Measurements from ENCODE around the gene SARNP. TPM values are rescaled to one million over a fixed set of nuclear protein-coding genes. Genes with fewer than 3 reads are reported as not detected.
A peak's percentile ranks its signal among the peaks of the same experiment; 100 is the strongest.

Gene SARNP
- total RNA-seq, 4 donors from 2014 or later, result 32.0 to 45.8 (median 40.1) TPM

DNA sequence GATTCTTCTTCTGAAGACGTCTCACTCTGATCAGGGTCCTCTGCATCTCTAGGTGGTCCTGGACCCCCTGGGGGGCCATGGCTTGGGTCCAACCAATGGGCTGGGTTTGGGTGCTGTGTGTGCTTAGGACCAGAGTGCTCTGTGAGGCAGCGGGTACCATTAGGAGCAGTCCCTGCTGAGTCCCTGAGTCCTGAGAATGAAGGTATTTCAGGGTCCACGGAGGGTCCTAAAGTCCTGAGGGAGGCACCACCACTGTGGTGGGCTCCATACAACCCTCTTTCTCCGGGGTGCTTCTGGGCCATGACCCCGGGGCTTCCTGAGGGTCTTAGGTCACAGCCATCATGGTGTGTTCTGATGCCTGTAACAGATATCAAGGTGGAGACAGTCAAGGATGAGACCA lies 10.8 kb upstream of the SARNP start:
- TF ChIP-seq, protein P1, sequence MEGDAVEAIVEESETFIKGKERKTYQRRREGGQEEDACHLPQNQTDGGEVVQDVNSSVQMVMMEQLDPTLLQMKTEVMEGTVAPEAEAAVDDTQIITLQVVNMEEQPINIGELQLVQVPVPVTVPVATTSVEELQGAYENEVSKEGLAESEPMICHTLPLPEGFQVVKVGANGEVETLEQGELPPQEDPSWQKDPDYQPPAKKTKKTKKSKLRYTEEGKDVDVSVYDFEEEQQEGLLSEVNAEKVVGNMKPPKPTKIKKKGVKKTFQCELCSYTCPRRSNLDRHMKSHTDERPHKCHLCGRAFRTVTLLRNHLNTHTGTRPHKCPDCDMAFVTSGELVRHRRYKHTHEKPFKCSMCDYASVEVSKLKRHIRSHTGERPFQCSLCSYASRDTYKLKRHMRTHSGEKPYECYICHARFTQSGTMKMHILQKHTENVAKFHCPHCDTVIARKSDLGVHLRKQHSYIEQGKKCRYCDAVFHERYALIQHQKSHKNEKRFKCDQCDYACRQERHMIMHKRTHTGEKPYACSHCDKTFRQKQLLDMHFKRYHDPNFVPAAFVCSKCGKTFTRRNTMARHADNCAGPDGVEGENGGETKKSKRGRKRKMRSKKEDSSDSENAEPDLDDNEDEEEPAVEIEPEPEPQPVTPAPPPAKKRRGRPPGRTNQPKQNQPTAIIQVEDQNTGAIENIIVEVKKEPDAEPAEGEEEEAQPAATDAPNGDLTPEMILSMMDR (IDR thresholded peaks at IDR 0.05), result no peak
- TF ChIP-seq POLR2A (IDR thresholded peaks at IDR 0.05) (no peak), EP300 (IDR thresholded peaks at IDR 0.05) (no peak), POLR2AphosphoS5 (IDR thresholded peaks at IDR 0.05) (no peak)
- H3K4me1 ChIP-seq, result peaks cover 64% of the 10 kb centered on the region
- peak; percentile 44 to 66 for DNase-seq (ENCODE audit: low spot score in 2 of 2)
- H3K27ac ChIP-seq, result peak overlapping the region; percentile 94
- H3K4me3 ChIP-seq, result peak overlapping the region; percentile 76
- H3K9me3 ChIP-seq, result no peaks in the 10 kb centered on the region
- H3K27me3 ChIP-seq, result no peaks in the 10 kb centered on the region
- peaks cover 1% of the 10 kb centered on the region for H3K36me3 ChIP-seq
- WGBS, result 86% methylated on average over 5 of the region's 5 CpGs

DNA sequence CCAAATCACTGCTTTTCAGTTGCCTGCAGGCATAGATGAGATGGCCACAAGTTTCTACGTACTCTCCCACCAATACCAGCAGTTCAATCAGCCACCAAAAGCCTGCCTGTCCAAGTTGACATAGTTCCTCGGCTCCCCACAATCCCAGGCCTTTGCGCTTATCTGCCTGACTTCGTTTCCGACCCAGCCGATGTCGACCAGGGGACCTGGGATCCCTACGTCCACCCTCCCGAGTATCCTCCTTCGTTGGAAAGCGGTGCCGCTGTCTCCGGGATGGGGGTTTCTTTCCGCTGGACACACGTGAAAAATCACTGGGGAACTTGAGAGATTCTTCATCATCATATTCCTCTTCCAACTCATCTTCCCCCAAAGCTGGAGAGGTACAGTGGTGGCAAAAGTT lies 10.3 kb upstream of the SARNP start:
- peak; percentile 67 to 72 for DNase-seq (ENCODE audit: low spot score in 2 of 2)
- H3K27me3 ChIP-seq, result no peaks in the 10 kb centered on the region
- no peak overlapping the region for H3K4me3 ChIP-seq
- peaks cover 61% of the 10 kb centered on the region for H3K4me1 ChIP-seq
- peaks cover 7% of the 10 kb centered on the region for H3K36me3 ChIP-seq
- WGBS, result 86% methylated on average over 15 of the region's 15 CpGs
- H3K27ac ChIP-seq, result peak overlapping the region; percentile 94
- TF ChIP-seq POLR2AphosphoS5 (IDR thresholded peaks at IDR 0.05) (no peak), EP300 (IDR thresholded peaks at IDR 0.05) (no peak)
- TF ChIP-seq, protein P1 (IDR thresholded peaks at IDR 0.05), result no peak
- no peaks in the 10 kb centered on the region for H3K9me3 ChIP-seq

DNA sequence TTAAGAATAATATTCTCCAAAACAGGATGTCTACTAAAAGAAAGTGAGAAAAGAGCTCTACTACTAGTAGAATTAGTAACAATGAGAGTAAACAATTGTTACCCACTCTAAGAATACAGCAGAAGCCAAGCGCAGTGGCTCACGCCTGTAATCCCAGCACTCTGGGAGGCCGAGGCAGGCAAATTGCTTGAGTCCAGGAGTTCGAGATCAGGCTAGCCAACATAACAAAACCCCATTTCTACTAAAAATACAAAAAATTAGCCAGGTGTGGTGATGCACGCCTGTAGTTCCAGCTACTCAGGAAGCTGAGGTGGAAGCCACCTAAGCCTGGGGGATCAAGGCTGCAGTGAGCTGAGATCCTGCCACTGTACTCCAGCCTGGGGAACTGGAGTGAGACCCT lies 7.2 kb upstream of the SARNP start:
- Histone ChIP-seq H3K9me3 (no peaks in the 10 kb centered on the region), H3K4me1 (peaks cover 37% of the 10 kb centered on the region), H3K36me3 (peaks cover 38% of the 10 kb centered on the region), H3K27me3 (no peaks in the 10 kb centered on the region), H3K27ac (no peak overlapping the region), H3K4me3 (no peak overlapping the region)
- TF ChIP-seq EP300 (IDR thresholded peaks at IDR 0.05) (no peak), POLR2AphosphoS5 (IDR thresholded peaks at IDR 0.05) (no peak), POLR2A (IDR thresholded peaks at IDR 0.05) (no peak)
- TF ChIP-seq, protein P1 (IDR thresholded peaks at IDR 0.05), result no peak
- peak; percentile 13 to 26 for DNase-seq (ENCODE audit: low spot score in 2 of 2)
- 83% methylated on average over 5 of the region's 5 CpGs for WGBS

DNA sequence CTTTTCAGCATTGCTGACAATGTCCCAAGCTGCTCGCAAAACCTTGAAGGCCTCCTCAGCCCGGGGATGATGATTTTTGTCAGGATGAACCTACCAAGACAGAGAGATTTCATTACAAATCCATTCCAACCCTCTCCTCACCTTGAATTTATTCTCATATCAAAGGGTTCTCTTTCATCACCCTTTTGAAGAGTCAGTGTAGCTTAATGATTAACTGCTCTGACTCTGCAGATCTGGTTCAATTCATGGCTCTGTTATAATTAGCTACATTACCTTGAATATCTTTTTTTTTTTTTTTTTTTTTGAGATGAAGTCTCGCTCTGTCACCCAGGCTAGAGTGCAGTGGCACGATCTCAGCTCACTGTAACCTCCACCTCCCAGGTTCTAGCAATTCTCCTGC lies 5.9 kb upstream of the SARNP start:
- Histone ChIP-seq H3K36me3 (peaks cover 42% of the 10 kb centered on the region), H3K27ac (no peak overlapping the region), H3K27me3 (no peaks in the 10 kb centered on the region), H3K4me1 (peaks cover 38% of the 10 kb centered on the region), H3K4me3 (no peak overlapping the region), H3K9me3 (no peaks in the 10 kb centered on the region)
- WGBS, result 86% methylated on average over 4 of the region's 4 CpGs
- DNase-seq (ENCODE audit: low spot score in 2 of 2), result no peak
- TF ChIP-seq EP300 (IDR thresholded peaks at IDR 0.05) (no peak), POLR2A (IDR thresholded peaks at IDR 0.05) (no peak), POLR2AphosphoS5 (IDR thresholded peaks at IDR 0.05) (no peak)

DNA sequence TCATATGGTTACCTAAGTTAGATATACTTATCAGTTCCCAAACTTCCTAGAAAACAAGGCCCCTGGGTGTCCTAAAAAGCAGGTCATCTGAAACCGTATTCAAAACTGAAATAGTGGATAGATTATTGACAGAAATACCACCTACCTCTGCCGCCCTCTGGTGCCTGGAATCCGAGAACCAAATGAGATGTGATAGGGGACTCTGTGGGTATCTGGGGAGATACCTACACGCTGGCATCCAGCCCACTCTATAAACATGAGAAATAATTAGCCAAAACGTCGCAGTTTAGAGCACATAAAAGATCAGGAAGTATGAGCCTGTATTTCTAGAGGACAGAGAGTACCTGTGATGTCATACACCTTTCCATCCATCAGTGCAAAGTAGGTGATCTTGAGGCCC lies 4.7 kb upstream of the SARNP start:
- Histone ChIP-seq H3K9me3 (no peaks in the 10 kb centered on the region), H3K36me3 (peaks cover 42% of the 10 kb centered on the region), H3K27me3 (no peaks in the 10 kb centered on the region), H3K27ac (no peak overlapping the region), H3K4me3 (no peak overlapping the region), H3K4me1 (peaks cover 28% of the 10 kb centered on the region)
- peak in 1 of 2 donors; percentile 29 for DNase-seq (ENCODE audit: low spot score in 2 of 2)
- WGBS, result 33% methylated on average over 6 of the region's 6 CpGs
- TF ChIP-seq POLR2A (IDR thresholded peaks at IDR 0.05) (no peak), POLR2AphosphoS5 (IDR thresholded peaks at IDR 0.05) (no peak), EP300 (IDR thresholded peaks at IDR 0.05) (no peak)
- TF ChIP-seq, protein P1 (IDR thresholded peaks at IDR 0.05), result no peak

DNA sequence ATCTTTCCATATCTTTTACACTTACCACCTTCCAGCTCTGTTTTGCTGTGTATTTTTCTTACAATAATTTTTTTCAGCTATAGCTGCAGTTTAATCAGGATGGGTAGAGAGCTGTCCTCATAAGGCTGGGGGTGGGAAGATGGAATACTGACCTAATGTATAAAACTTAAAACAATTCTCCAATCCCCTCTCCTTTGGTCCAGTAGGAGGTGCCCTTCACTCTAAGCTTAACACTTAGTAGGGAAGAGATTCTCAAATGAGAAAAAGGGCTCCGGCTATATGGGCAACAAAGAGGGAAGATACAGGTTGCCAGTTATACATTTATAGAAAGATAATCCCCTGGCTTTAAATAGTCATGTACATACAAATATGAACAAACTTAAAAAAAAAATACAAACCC lies 3.2 kb upstream of the SARNP start:
- 82% methylated on average over 1 of the region's 1 CpG for WGBS
- no peak overlapping the region for H3K4me3 ChIP-seq
- H3K27me3 ChIP-seq, result no peaks in the 10 kb centered on the region
- H3K36me3 ChIP-seq, result peaks cover 42% of the 10 kb centered on the region
- DNase-seq (ENCODE audit: low spot score in 2 of 2), result no peak
- H3K9me3 ChIP-seq, result no peaks in the 10 kb centered on the region
- no peak overlapping the region for H3K27ac ChIP-seq
- H3K4me1 ChIP-seq, result peaks cover 29% of the 10 kb centered on the region
- TF ChIP-seq POLR2A (IDR thresholded peaks at IDR 0.05) (no peak), POLR2AphosphoS5 (IDR thresholded peaks at IDR 0.05) (no peak), EP300 (IDR thresholded peaks at IDR 0.05) (no peak)
- TF ChIP-seq, protein P1 (IDR thresholded peaks at IDR 0.05), result no peak
